Left kidney (tissue), 2 donors: ENCODE results near the gene GAL. TPM values are rescaled to one million over a fixed set of nuclear protein-coding genes. Genes with fewer than 3 reads are reported as not detected.

Source experiments
- DNase-seq: peaks from one replicate; pipeline ENCODE4 v3.0.0-alpha.2; 2013
- polyA plus RNA-seq: library from polyadenylated mRNA; unstranded; fragments of 120-200 nt; gene quantifications from one replicate; pipeline ENCODE4 v1.2.1, GENCODE V29; 2013; ENCODE audit not compliant: insufficient read length

Gene GAL
- polyA plus RNA-seq, 1 donor: 0.23 TPM

DNA sequence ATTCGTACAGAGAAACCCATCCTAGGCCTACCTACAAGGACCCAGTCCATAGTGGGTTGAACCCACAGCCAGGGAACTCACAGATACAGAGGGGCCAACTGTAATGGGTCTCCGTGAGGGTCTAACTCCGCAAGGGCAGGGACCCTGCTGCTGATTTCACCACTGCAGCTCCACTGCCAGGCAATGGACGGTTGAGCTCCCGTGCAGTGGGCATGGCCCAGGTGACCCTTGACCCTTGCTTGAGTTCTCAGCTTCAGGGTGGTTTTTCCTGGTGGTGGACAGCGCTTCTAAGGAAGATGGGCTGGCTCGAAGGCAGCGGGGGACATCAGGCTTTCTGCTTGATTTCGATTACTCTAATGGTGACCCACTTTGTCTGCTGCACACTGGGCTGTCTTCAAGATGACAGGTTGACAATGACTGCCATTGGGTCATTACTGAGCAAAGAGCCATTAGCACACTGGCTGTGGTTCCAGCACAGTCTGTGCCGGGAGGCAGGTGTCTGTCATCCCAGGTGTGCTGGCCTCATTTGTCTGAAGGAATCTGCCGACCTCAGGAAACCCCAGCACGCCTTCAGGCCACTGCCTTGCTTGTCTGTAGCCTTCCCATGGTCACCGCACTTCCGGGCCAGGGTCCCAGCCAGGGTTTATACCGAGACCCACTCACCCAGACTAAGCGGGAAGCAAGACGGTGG, 3.7 kb upstream of the GAL start:
- no peak for DNase-seq

DNA sequence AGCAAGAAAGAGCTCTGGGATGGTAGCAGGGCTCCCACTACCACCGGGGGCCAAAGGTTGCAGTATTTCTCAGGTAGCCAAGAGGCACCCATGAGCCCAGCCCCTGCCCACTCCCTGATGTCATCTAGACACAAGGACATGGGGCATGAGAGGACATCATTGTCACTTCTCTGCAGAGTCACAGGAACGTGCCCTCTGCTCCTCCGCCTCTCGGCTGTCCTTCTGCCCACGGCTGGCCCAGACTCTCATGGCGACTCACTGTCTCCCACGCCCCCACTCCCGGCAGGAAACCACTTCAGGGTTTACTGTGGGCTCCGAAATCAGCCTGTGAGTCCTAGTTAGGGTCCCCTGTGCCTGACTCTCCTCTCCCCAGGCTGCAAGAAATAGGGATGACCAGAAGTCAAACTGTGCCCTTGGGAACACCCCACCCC, 1.8 kb upstream of the GAL start:
- DNase-seq: no peak

DNA sequence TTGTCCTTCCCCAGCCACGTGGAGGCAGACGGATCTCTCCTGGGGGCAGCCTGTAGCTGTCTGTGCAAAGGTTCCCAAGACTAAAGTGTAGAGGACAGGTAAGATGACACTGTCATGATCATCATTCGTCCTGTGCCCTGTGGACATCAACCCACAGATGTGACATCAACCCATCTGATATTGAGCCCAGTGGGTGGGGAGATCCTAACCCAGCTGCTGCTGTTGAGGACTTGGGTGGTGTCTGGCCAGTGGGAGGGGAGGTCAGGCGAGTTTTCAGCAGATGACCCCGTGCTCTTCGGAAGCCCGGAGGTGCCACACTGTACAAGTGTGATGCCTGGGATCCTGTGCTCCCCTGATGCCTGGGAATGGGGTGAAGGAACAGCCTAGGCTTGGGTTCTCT, 1.2 kb upstream of the GAL start:
- no peak for DNase-seq

DNA sequence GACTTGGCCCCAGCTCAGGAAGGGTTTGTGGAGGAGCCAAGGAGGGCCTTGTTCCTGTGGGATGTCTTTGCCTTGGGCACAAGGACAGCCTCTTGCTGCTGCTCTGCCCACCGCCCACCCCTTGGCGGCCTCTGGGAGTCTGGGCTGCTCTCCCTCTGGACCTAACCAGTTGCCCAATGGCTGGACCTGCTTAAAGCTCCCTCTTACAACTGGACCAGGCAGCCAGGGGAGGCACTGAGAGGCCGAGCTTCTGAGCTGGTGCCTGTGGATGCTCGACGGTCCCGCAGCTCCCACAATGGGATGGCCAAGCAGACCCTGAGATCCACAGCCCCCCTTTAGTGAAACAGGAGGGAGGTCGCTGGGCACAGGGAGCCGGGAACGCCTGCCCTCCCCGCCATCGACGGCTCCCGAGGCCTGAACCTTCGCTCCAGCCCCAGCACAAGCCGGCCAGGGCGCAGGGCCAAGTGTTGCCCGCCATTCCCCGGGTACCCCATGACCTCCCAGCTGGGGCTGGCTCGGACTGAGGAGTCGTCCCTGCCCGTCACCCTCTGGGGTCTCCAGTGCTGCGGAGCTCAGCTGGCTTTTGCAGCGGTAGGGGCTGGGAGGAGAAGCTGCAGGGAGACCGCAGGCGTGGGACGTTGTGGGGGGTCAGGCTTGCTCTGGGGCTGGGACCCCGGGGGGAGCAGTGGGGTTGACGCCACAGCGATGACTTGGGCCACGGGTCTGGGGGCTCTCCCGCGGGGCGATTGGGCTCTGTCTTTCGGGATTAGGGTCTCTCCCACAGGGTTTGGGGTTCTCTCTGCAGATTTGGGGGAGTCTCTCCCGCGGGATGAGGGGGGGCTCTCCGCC, 584 bp upstream of the GAL start:
- no peak for DNase-seq

DNA sequence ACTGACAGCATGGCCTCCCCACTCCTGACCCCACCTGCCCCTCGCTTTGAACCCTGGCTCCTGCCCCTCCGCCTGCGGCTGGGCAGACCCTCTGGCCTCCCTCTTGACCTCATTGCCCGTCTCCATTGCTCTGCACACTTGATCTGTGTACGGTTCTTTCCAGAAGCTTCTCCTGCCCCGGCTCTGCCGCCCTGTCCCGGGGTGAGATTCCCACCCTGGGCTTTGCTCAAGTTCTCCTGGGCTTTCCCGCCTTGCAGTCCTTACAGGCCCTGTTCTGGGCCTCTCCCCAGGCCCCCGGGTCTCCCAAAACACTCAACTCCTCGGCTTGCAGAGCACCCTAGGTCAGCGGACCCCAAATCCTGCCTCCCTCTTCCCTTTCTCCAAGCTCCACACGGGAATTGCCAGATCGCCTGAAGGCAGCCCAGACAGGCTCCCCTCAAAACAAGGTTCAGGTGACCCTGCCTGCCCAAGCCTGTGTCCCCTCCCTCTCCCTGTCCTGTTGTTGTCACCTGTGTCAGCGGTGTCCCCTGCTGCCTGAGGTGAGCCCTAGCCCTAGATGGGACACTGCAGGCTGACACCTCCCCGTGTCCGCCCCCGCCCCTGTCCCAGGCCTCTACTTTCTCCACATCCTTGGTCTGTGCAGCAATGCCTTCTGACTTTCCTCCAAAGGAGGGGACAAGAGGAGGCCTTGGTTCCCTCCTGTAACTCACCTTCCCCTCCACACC, 1.5 kb downstream of the GAL start:
- DNase-seq: no peak

DNA sequence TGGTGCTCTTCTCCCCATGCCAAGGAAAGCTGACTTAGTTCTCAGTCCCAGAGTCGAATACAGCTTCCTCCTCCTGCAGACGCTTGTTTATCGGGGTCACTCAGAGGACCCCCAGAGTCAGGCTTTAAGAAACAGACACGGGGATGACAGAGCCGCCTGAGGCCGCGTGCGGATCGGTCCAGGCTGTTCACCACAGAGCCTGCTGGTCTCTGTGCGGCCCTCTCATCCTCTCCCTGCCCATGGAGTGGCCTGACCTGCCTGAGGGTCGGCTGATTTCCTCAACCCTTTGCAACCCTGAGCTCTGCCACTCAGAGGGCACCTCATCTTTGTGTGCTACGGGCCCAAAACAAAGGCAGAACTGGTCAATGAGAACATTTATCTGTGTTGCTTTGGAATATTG, 2.1 kb downstream of the GAL start:
- no peak for DNase-seq

DNA sequence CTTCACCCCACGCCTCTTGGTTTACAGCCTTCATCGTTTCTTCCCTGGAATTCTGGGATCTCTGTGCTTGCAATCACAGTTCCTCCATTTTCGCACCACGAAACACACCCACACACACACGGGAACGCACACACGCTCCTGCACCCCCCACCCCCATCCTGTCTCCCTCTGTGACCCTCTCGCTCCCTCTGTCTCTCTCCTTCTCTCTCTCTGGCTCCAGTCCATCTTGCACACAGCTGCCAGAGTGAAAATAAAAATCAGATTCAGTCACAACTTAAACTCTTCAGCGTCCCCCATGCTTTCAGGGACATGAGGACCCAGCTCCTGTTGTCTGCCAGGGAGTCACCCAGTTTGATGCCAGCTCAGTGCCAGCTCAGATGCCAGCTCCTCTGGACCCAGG, 3.0 kb downstream of the GAL start:
- no peak for DNase-seq

DNA sequence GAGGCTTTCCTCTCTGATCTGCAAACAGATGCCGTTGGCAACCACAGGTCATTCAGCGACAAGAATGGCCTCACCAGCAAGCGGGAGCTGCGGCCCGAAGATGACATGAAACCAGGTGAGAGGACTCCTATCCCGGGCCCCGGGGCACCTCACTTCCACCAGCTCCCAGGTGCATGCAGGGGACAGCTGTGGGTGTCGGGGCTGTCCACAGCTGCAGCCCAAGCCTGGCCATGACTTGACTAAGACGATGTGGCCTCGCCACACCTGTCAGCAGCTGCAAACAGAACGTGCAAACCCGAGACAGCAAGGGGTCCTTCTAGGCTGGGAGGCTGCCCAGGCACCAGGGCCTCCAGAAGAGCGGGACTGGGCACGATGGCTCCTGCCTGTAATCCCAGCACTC, 3.6 kb downstream of the GAL start:
- no peak for DNase-seq

DNA sequence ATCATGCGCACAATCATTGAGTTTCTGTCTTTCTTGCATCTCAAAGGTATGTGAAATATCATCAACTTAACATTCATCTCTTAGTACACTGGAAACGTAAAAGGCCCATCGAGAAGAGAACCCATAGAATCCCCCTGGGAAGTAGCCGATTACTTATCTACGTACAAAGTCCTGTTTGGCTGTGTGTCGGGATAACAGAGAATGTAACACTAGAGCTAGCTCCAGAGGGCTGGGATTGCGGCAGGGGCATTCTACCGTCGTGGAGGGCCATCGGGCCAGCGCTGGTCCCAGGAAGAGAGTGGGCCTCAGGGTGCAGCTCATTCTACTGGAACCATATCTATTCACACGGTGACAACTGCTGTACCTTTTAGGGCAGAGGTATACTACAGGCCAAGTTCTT, 4.5 kb downstream of the GAL start:
- DNase-seq: no peak

DNA sequence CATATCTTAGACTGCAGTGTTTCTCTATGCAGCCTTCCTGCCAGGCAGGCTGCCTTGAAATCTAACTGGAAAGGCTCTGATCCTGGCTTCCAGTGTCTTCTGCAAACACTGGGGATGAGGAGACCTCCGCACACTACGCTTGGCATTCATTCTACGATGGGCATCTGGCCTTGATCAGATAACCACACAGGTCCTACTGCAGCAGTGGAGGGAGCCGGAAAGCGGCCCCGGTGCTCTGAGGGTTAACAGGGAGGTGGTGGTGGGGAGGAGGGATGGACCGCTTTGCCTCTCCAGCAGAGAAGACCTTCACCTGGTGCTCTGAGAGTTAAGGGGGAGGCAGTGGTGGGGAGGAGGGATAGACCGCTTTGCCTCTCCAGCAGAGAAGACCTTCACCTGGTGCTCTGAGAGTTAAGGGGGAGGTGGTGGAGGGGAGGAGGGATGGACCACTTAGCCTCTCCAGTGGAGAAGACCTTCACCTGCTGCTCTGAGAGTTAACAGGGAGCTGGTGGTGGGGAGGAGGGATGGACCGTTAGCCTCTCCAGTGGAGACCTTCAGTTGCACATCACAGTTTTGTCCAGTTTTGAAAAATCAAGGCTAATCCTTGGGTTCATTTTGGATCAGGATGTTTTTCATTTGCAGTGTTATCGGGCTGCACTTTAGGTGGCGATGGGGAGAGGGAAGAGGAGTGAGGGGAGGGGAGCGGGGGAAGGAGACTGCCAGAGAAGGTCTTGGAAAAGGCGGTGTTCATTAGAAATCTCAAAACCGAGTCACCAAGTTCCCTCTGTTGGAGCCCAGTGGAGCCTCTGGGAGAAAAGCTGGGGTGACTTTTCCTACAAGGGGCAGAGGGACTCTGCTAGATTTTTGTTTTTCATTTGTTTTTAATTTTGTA, 5.6 kb downstream of the GAL start:
- no peak for DNase-seq

DNA sequence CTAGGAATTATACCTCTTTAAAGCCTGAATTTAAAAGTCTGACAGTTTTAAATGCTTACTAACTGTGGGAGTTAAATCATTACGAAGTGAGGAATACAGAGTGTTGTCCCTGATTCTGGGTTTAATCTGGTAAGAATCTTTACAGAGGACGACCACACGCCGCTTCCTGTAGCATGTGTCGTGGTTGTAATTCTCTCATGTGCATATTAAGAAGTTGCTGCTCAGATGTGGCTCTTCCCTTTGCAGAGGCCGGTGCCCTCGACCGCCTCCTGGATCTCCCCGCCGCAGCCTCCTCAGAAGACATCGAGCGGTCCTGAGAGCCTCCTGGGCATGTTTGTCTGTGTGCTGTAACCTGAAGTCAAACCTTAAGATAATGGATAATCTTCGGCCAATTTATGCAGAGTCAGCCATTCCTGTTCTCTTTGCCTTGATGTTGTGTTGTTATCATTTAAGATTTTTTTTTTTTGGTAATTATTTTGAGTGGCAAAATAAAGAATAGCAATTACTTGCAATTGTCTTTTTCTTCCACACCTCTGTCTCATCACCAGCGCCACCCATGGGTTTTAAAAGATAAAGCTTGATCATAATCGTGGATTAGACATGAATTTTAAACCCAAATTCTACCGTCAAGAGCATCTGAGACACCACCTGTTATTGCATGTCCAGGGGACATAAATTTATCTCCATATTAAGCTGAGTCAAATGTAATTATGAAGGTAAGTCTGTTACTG, 6.5 kb downstream of the GAL start:
- DNase-seq: no peak

DNA sequence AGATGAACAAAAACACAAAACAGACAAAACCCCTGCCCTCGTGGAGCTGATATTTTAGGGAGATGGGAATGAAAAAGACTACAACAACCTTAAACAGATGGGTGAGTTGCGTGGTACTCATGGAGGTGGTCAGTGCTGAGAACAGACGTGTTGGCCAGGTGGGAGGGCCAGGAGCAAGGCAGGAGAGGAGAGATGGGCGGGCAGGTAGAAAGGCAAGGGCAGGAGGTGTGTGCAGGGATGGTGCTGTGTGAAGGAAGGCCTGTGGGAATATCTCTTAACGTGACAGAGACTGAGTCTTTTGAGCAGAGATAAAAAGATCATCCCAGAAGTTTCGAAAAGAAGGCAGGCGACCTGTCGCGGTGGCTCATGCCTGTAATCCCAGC, 7.0 kb downstream of the GAL start:
- no peak for DNase-seq

DNA sequence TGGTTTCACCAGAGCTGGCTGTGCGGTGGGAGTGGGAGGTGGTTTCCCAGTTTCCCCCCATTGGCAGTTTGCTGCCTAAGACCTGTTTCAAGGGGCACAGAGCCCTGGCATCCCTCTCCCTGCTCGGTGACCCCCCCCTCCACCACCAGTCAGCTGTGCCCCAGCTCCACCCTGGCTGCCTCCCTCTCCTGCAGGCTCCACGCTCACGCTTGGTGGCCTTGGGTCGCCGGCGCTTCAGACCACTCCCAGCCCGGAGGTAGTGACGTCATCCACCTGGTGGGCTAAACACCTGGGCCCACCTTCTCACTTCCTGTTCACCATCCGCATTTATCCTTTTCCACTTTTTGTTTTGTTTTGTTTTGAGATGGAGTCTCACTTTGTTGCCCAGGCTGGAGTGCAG, 7.8 kb downstream of the GAL start:
- no peak for DNase-seq

DNA sequence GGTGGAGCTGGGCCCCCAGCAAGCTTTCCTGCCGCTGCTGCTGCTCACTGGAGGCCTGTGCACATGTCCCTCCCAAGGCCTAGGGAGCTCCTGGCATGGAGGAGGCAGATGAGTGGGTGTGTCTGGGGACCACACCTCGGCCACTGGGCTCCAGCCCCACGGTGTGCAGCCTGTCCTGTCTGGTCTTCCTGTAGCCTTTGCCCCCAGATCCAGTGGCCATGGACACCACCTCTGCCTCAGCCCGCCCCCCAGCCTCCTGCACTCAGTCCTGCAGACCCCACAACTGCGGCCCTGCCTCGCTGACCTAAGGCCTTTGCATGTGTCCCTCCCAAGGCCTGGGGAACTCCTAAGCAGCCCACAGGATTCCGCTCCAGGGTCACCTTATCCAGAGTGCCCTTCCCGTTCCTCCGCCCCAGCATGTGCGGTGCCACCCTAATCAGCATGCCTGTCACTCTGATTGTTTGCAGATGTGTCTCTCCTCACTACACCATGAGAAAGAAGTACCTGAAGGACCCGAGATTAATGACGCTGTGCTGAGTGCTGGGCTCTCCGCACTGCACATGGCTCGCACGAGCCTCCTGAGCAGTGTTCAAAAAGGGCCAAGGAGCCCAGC, 8.6 kb downstream of the GAL start:
- no peak for DNase-seq

DNA sequence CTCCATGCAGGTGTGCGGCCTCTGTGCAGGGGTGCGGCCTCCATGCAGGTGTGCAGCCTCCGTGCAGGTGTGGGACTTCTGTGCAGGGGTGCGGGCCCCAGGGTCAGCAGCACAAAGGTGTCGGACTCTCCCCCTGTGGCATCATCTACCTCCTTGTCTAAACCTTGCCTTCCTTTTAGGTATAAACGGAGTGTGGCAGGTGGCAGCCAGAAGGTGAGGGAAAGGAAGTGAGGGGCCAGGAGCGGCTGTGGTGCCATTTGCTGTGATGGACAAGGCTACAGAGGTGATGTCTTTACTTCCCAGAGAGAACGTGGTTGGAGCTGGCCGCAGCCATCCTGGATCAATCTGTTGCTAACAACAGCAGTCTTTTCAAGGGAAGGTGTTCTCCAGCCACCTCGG, 9.1 kb downstream of the GAL start:
- DNase-seq: no peak

DNA sequence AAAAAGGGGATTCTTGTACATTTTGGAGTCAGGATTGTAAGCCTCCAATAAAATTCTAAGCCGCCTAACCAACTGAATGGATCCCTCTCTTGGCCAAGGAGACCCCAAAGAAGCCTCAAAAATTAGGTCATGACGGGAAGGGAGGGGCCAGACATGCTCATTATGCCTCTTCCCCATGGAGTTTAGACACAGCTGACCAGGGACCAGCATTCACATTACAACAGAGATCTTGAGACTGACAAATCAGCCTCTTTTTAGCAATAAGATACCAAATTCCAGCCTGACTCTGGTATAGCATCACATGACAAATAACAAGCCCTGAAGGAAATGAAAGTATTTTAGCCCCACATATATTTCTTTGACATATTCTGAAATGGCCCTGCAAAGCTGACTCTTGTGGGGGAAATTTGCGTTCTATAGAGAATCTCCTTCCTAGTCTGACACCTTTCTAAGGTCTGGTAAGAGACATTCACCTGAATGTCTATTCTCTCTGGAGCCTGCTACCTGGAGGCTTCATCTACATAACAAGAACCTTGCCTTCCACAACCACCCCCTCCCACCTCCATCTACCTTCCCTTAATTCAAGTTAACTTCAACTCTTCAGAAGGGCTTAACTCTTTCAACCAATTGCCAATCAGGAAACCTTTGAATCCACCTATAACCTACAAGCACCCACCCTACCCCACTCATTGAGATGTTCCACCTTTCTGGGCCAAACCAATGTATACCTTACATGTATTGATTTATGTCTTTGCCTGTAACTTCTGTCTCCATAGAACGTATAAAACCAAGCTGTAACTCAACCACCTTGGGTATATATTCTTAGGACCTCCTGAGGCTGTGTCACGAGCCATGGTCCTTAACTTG, 10.3 kb downstream of the GAL start:
- DNase-seq: no peak

DNA sequence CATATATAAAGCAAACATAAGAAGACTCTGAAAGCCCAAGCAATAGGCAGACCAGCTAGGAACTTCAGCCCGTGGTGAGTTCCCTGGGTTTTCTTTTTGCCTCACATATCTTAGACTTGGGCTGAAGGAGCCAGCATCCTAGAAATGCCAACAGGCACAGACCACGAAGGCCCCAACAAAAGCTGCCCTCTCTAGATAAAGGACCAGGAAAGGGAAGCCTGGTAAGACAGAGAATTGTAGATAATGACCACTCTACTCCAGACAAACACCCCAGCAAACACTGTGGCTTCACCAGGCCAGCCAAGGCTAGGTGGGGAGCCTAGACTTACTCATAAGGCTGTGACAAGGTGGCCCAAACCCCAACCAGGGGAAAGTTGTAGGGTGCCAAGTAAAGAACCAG, 11.2 kb downstream of the GAL start:
- no peak for DNase-seq

DNA sequence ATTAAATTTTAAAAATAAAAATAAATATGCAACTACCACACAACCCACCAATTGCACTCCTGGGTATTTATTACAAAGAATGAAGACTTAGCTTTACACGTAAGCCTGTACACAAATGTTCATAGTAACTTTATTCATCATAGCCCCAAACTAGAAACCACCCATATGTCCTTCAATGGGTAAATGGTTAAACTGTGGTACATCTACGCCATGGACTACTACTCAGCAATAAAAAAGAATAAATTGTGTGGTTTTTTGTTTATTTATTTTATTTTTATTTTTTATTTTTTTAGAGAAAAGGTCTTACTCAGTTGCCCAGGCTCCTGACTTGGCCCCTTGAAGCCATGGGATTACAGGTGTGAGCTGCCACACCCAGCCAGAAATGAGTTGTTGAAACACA, 14.6 kb downstream of the GAL start:
- DNase-seq: no peak

DNA sequence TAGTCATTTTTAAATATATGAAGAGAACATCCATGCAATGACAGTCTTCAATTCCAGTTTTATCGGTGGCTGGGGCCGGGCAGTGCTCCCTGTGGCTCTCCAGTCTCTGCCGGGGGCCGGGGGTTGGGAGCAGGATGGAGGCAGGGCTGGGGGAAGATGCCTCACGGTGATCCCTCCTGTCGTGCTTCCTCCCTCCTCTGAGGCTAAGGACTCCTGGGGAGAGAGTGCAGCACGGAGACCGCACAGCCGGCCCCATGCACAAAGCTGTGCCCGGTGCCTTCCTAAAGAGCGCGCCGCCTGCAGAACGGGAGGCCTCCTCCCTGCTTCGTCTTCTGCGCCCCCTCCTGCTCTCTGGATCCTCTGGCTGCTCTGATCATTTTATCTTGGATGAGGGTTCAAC, 20.5 kb downstream of the GAL start:
- DNase-seq: no peak

DNA sequence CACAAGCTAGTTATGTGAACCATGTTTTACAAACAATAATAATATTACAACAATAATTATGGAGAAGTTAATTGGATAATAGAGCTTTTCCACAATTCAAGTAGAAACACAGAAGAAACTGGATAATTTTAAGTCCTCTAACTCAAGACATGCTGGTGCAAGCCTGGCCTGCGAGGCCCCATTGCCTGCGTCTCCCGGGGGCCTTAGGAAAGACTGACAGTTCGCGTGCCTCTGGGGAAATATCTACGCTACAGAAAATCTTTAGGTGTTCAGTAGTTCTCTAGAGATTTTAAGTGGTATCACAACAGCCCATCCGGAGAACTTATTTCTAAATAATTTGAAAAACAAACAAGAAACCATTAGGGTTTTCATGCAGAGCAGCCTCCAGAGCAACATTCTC, 23.2 kb downstream of the GAL start:
- DNase-seq: no peak
